ENCODE measurements around the gene ADAMTS15. TPM values are rescaled to one million over a fixed set of nuclear protein-coding genes. Genes with fewer than 3 reads are reported as not detected.

The ADAMTS15 gene
- total and polyA plus RNA-seq, 10 donors: 0.41 to 6.9 (median 2.2) TPM

DNA sequence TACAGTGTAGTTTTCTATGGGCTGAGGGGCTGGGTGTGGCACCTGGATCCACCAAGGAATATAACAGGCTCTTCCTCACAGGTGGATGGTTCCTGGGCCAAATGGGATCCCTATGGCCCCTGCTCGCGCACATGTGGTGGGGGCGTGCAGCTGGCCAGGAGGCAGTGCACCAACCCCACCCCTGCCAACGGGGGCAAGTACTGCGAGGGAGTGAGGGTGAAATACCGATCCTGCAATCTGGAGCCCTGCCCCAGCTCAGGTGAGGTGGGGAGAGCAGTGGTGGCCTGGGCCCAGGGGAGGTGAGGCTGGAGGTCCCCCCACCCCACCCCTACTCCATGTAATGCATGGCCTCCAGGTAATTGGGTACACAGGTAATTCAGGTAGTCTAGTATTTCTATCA is 20.7 kb downstream of the ADAMTS15 start:
- H3K27ac ChIP-seq: no peak overlapping the region
- peaks cover 0 to 4% (median 0%) of the 10 kb centered on the region in 7 donors for H3K27me3 ChIP-seq (replicated peaks in 1 of 7)
- H3K4me1 ChIP-seq: no peaks in the 10 kb centered on the region
- H3K9me3 ChIP-seq: no peaks in the 10 kb centered on the region
- H3K4me3 ChIP-seq: no peak overlapping the region
- WGBS, 5 donors: 93 to 100% (median 95%) methylated on average over 5 to 6 of the region's 6 CpGs
- no peak for DNase-seq
- TF ChIP-seq POLR2AphosphoS5 (IDR thresholded peaks at IDR 0.05): no peak
- TF ChIP-seq POLR2A (IDR thresholded peaks at IDR 0.05): no peak
- TF ChIP-seq, protein P1, sequence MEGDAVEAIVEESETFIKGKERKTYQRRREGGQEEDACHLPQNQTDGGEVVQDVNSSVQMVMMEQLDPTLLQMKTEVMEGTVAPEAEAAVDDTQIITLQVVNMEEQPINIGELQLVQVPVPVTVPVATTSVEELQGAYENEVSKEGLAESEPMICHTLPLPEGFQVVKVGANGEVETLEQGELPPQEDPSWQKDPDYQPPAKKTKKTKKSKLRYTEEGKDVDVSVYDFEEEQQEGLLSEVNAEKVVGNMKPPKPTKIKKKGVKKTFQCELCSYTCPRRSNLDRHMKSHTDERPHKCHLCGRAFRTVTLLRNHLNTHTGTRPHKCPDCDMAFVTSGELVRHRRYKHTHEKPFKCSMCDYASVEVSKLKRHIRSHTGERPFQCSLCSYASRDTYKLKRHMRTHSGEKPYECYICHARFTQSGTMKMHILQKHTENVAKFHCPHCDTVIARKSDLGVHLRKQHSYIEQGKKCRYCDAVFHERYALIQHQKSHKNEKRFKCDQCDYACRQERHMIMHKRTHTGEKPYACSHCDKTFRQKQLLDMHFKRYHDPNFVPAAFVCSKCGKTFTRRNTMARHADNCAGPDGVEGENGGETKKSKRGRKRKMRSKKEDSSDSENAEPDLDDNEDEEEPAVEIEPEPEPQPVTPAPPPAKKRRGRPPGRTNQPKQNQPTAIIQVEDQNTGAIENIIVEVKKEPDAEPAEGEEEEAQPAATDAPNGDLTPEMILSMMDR (IDR thresholded peaks at IDR 0.05 in 8 of 11, conservative IDR thresholded peaks at IDR 0.05 in 3 of 11): no peak
- intact Hi-C loops (cut with DNase I; ENCODE audit: low total_unique reads): no loop called here
- H3K36me3 ChIP-seq: peaks cover 0 to 17% (median 0%) of the 10 kb centered on the region in 6 donors

GRCh38 chr11:130470832-130471706 is 22.6 kb downstream of the ADAMTS15 start:
- DNase-seq: no peak
- intact Hi-C loops (cut with DNase I; ENCODE audit: low total_unique reads): no loop called here
- WGBS, 5 donors: 86 to 94% (median 89%) methylated on average over 19 to 20 of the region's 20 CpGs

DNA sequence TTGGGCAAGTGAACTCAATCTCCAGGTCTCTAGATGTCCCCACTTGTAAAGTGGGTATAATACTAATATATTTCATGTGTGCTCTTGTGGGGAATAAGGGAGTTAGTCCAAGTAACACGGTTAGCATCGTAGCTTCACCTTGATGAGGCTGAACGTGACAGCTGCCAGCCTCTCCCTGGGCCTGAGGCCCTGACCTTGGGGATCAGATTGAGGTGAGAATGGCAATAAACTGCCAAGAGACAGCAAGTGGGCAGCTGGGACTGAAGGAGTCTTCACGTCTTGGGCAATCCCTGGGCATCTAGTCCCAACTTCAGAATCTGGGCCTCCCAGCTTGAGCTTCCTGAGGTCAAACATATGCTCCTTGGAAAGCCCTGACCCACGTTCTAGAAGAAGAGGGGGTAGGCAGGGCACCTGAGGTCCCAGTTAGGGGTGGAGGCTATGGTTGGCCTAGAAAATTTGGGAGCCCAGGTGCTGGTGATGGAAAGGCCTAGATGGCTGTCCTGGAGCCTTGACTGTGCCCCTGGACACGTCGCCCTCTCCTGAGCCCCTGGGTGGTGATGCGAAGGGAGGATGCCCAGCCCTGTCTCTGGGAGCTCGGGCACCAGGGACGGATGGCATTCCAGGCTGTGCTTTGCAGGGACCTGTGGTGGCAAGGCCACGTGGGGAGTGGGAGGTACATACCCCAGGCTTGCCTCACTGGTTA is 23.4 kb downstream of the ADAMTS15 start:
- peaks cover 0 to 4% (median under 1%) of the 10 kb centered on the region in 6 donors for H3K4me1 ChIP-seq
- H3K4me3 ChIP-seq: no peak overlapping the region
- TF ChIP-seq POLR2AphosphoS5 (IDR thresholded peaks at IDR 0.05) (no peak), POLR2A (IDR thresholded peaks at IDR 0.05) (no peak)
- TF ChIP-seq, protein P1 (IDR thresholded peaks at IDR 0.05 in 8 of 11, conservative IDR thresholded peaks at IDR 0.05 in 3 of 11): no peak
- intact Hi-C loops (cut with DNase I; ENCODE audit: low total_unique reads): no loop called here
- DNase-seq: no peak
- peaks cover 0 to 13% (median 0%) of the 10 kb centered on the region in 6 donors for H3K36me3 ChIP-seq
- H3K27ac ChIP-seq: no peak overlapping the region
- WGBS, 5 donors: 81 to 91% (median 86%) methylated on average over 5 to 11 of the region's 11 CpGs
- H3K9me3 ChIP-seq: no peaks in the 10 kb centered on the region
- H3K27me3 ChIP-seq (replicated peaks in 1 of 7): peaks cover 0 to 4% (median 0%) of the 10 kb centered on the region in 7 donors

More at GRCh38 chr11:130470832-130471706, 22.6 kb downstream of the ADAMTS15 start:
- Histone ChIP-seq H3K4me1 (no peaks in the 10 kb centered on the region), H3K36me3 (peaks cover 0 to 17% (median 0%) of the 10 kb centered on the region in 6 donors), H3K27ac (no peak overlapping the region), H3K4me3 (no peak overlapping the region), H3K27me3 (replicated peaks in 1 of 7) (peaks cover 0 to 4% (median 0%) of the 10 kb centered on the region in 7 donors), H3K9me3 (no peaks in the 10 kb centered on the region)
- TF ChIP-seq, protein P1 (IDR thresholded peaks at IDR 0.05 in 8 of 11, conservative IDR thresholded peaks at IDR 0.05 in 3 of 11): no peak
- TF ChIP-seq POLR2AphosphoS5 (IDR thresholded peaks at IDR 0.05) (no peak), POLR2A (IDR thresholded peaks at IDR 0.05) (no peak)
